SK-N-MC (cell line): ENCODE data around the gene NR3C1.

ENCODE experiments used
- DNase-seq: peaks from one replicate; pipeline ENCODE4 v3.0.0-alpha.2; 2011; ENCODE audit warnings: low read depth, low spot score
- H3K27ac ChIP-seq: fragments of 200-600 bp; sonication (generic); 2 replicates; pipeline ENCODE4 v1.5.1; 2016; ENCODE audit warnings: mixed run types
- H3K36me3 ChIP-seq: fragments of 200-600 bp; sonication (generic); 2 replicates; pipeline ENCODE4 v1.6.1; 2017; ENCODE audit warnings: antibody characterized with exemption, low read length, mixed read lengths; ENCODE audit not compliant: insufficient read depth
- H3K4me3 ChIP-seq: fragments of 200-600 bp; sonication (generic); 2 replicates; pipeline ENCODE4 v1.5.1; 2016
- H3K9ac ChIP-seq: fragments of 200-600 bp; sonication (generic); 2 replicates; pipeline ENCODE4 v1.8.0; 2017; ENCODE audit warnings: mixed run types, mixed read lengths; ENCODE audit not compliant: insufficient read length
- H3K9me3 ChIP-seq: fragments of 200-600 bp; sonication (generic); 2 replicates; pipeline ENCODE4 v1.6.1; 2017; ENCODE audit warnings: low read depth, mild to moderate bottlenecking, antibody characterized with exemption, low read length, moderate library complexity, mixed read lengths
- EZH2 ChIP-seq: fragments of 200-600 bp; sonication (generic); IDR thresholded peaks from one replicate; pipeline ENCODE4 v1.6.1; 2017; ENCODE audit warnings: antibody characterized with exemption
- FOXP2 ChIP-seq: optimal IDR thresholded peaks from 2 replicates; pipeline ENCODE3; 2011; ENCODE audit warnings: mild to moderate bottlenecking, moderate library complexity; ENCODE audit not compliant: insufficient read depth; ENCODE audit errors: extremely low read length, control extremely low read depth
- POLR2AphosphoS5 ChIP-seq: IDR thresholded peaks from 2 replicates; pipeline ENCODE4 v1.6.1; 2012; ENCODE audit warnings: mild to moderate bottlenecking, low read depth, low read length, borderline replicate concordance

NR3C1 gene

DNA sequence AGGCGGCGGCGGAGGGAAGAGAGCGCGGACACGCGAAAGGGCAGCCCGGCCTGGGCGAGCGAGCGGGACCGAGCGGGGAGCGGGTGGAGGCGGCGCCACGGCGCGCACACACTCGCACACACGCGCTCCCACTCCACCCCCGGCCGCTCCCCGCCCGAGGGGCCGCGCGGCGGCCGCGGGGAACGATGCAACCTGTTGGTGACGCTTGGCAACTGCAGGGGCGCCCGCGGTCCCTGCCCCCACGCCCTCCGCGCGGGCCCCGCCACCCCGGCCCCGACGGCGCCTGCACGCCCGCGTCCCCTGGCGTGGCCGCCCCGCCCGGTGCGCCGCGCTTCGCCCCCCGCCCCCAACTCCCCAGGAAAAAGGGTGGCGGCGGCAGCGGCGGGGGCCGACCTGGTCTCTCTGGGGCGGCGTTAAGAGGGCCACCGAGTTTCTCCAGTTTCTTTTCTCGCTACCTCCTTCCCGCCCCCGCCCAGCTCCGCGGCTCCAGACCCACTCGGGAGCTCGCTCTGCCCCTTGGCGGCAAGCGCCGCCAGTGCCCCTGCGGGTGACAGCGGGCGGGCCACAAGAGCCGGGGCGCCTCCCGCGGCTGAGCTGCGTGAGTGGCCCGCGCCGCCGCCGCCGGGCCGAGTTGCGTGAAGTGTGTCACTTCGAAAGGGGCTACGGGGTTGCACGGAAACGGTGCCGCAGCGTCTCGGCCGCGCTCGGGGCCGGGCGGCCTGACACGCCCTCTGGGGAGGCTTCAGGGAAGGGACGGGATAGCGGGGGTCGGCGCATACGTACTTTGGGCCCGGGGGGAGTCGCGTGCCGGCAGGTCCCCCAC lies at the start of gene NR3C1:
Gene NR3C1, minus strand, starts transcription at position 94 of the 823 bp plus-strand sequence. CDS start 2,847 bp downstream, outside the sequence.
- Histone ChIP-seq H3K4me3 (peak within 1 kb of the TSS; percentile 97), H3K9ac (peak within 1 kb of the TSS; percentile 85), H3K36me3 (peaks cover 8% of the 10 kb centered on the region), H3K27ac (peak within 1 kb of the TSS; percentile 98), H3K9me3 (no peaks in the 10 kb centered on the region)
- TF ChIP-seq FOXP2 (no peak), EZH2 (no peak), POLR2AphosphoS5 (no peak)
- no peak for DNase-seq

DNA sequence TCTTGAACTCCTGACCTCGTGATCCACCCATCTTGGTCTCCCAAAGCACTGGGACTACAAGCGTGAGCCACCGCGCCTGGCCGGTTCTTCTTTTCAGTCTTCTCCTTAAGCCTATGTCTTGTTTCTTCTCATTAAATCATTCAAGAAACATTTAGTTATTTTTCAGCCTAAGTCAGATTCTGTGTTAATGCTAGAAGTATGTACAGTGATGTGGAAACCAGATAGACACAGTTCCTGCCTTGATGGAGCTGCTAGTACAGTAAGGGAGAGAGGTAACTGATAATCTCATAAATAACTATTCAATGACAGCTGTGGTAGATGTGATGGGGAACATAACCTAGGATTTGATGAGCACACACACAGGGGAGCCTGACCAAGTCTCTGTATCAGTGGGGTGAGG lies 46.3 kb upstream of the NR3C1 start:
- no peak for TF ChIP-seq EZH2

DNA sequence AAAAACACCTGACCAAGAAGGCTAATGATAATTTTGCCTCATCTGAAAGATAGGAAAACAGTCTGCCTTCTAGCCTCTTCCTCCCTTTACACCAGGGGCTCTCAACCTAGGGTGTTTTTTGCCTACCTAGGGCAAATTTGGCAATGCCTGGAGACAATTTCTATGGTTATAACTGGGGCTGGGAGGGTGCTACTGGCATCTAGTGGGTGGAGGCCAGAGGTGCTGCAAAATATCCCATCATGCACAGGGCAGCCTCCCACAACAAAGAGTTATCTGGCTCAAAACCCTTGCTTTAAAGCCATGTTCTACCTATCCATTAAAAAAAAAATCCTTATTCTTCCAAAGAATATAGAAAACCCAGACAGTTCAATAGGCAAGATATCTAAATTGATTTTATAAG lies 45.0 kb upstream of the NR3C1 start:
- no peak for DNase-seq
- TF ChIP-seq EZH2, result no peak
- TF ChIP-seq FOXP2, result no peak
- no peak for TF ChIP-seq POLR2AphosphoS5

More for the DNA sequence above, 46.3 kb upstream of the NR3C1 start:
- Histone ChIP-seq H3K9me3 (no peaks in the 10 kb centered on the region), H3K27ac (no peak overlapping the region), H3K36me3 (no peaks in the 10 kb centered on the region), H3K4me3 (no peak overlapping the region), H3K9ac (no peak overlapping the region)
- DNase-seq, result no peak

DNA sequence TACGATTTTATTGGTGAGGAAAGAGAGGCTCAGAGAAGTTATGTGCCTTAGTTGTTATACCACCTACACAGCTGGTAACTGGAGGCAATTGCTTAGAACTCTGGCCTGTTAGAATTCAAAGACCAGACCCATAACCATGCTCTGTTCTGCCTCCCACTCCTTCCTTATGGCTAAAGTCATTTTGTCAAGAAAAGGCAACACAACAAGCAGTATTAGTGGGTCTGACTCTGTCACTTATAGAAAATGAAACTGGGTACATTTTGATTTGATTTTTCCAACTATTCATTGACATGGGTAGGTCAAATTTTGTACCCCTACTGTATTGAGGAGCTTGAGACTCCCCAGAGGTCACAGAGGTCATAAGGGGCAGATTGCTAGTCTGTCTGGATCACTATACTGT lies 44.5 kb upstream of the NR3C1 start:
- no peaks in the 10 kb centered on the region for H3K9me3 ChIP-seq
- no peak overlapping the region for H3K27ac ChIP-seq
- TF ChIP-seq FOXP2, result no peak
- no peak for TF ChIP-seq EZH2
- TF ChIP-seq POLR2AphosphoS5, result no peak
- no peaks in the 10 kb centered on the region for H3K36me3 ChIP-seq
- no peak for DNase-seq
- H3K9ac ChIP-seq, result no peak overlapping the region
- H3K4me3 ChIP-seq, result no peak overlapping the region

More for the DNA sequence above, 45.0 kb upstream of the NR3C1 start:
- Histone ChIP-seq H3K27ac (no peak overlapping the region), H3K4me3 (no peak overlapping the region), H3K9ac (no peak overlapping the region), H3K36me3 (no peaks in the 10 kb centered on the region), H3K9me3 (no peaks in the 10 kb centered on the region)

DNA sequence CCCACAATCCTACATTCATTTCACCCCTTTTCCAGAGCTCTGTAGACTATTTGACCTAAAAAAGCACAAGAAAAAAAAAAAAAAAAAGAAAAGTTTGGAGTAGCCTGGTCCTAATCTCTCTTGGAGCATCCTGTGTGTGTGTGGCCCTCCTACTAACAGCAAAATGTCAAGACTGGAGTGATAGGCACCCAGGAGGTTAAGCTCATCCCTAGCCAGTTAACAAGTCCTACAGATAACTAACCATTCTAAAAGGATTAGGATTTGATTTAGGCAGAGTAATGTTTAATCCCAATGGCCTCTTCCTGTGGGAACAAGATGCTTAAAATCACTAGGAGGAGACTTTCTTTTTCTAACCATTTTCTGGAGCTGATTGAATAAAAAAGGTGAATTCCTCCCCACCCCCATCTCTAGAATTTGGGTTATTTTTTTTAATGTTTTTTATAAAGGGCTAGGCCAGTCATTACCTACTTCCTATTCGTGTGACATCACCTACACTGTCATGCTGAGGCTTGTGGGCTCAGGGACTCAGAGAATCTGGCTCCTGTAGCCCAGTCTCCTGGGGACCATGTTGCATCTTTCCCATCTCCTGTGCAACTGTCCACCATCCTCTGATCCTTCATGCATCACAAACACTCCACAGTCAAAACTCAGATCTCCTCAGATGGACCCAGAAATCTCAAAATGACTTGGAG lies 43.2 kb upstream of the NR3C1 start:
- Histone ChIP-seq H3K27ac (peak overlapping the region; percentile 92; the same call in 1 of the 2 replicates), H3K4me3 (peak overlapping the region; percentile 68), H3K36me3 (no peaks in the 10 kb centered on the region), H3K9ac (peak overlapping the region; percentile 69), H3K9me3 (no peaks in the 10 kb centered on the region)
- no peak for DNase-seq
- TF ChIP-seq FOXP2 (no peak), EZH2 (no peak), POLR2AphosphoS5 (no peak)

DNA sequence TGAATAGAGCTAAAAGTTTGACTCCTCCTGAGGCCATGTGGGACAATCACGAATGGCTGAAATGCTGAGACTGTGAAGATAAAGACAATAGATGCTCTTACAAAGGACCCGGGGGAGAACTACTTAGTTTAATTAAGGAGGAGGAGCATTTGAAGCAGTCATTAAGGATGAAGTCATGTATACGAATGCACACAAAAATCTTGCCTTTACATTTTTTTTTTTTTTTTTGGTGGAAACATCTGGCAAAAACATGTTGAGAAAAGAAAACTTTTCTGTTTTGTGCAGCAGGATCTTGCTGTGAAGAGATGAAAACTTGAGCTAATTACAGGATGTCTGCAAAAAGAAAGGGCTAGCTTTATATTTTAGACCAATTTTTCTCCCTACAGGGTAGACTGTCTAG lies 42.3 kb upstream of the NR3C1 start:
- Histone ChIP-seq H3K36me3 (no peaks in the 10 kb centered on the region), H3K9me3 (no peaks in the 10 kb centered on the region), H3K27ac (peak overlapping the region; percentile 92), H3K9ac (peak overlapping the region; percentile 69), H3K4me3 (peak overlapping the region; percentile 68)
- TF ChIP-seq FOXP2, result no peak
- TF ChIP-seq POLR2AphosphoS5, result no peak
- TF ChIP-seq EZH2, result no peak
- DNase-seq, result peak; percentile 34

DNA sequence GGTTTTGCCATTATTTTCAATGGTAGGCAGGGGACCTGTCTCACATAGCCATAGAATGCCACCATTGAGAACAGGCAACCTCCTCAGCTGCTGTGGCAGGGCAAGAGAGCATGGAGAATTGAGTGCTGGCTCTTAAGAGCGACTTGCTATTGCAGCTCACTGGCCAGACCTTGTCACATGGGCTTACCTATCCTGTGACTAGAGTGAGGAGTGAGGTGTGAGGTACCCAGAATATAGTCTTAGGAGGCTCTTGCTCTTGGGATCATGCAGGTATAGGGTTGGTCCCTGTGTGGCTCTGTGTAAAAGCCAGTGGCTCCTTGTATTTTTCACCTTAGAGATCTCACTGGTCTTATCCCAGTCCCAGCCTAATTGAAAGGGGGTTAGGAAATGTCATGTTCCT lies 39.8 kb upstream of the NR3C1 start:
- no peak for DNase-seq
- TF ChIP-seq FOXP2, result no peak
- TF ChIP-seq POLR2AphosphoS5, result no peak
- TF ChIP-seq EZH2, result no peak
- Histone ChIP-seq H3K4me3 (no peak overlapping the region), H3K9ac (no peak overlapping the region), H3K9me3 (no peaks in the 10 kb centered on the region), H3K36me3 (no peaks in the 10 kb centered on the region), H3K27ac (no peak overlapping the region)

DNA sequence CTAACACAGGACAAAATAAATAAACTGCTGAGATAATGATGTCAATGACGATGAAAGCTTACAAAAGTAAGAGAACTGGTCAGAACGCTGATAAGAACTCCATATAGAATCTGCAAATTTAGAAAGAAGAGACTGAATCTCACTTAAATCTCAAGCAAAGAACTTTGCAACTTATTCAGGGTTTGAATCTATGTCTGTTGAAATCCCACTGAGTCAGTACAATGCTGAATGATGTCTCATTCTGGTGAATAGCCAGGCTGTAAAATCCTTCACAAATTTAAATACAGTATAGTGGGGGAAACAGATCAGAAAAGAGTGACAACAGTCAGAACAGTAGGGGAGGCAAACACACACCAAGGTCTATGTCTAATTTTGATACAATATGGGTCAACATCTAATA lies 38.9 kb upstream of the NR3C1 start:
- no peaks in the 10 kb centered on the region for H3K36me3 ChIP-seq
- no peak for TF ChIP-seq EZH2
- no peak for TF ChIP-seq FOXP2
- TF ChIP-seq POLR2AphosphoS5, result no peak
- no peak for DNase-seq

More for the DNA sequence above, 38.9 kb upstream of the NR3C1 start:
- Histone ChIP-seq H3K4me3 (no peak overlapping the region), H3K9me3 (no peaks in the 10 kb centered on the region), H3K9ac (no peak overlapping the region), H3K27ac (no peak overlapping the region)
